ENCODE results near the gene GALNT2.

GALNT2 gene

GRCh38 chr1:230117694-230118093 is 50.7 kb downstream of the GALNT2 start:
- no peak for DNase-seq

GRCh38 chr1:230119340-230119739 is 52.3 kb downstream of the GALNT2 start:
- no peak for DNase-seq

- no peak for DNase-seq
Measured at GRCh38 chr1:230120289-230120920, 53.4 kb downstream of the GALNT2 start.

GRCh38 chr1:230120921-230121381 is 53.9 kb downstream of the GALNT2 start:
- DNase-seq: no peak

- no peak for DNase-seq
Measured at GRCh38 chr1:230121950-230122349, 54.9 kb downstream of the GALNT2 start.

- DNase-seq: no peak
Measured at GRCh38 chr1:230122366-230123279, 55.6 kb downstream of the GALNT2 start.

- no peak for DNase-seq
Measured at GRCh38 chr1:230123280-230124185, 56.5 kb downstream of the GALNT2 start.

GRCh38 chr1:230124186-230125128 is 57.4 kb downstream of the GALNT2 start:
- no peak for DNase-seq

GRCh38 chr1:230125141-230125540 is 58.1 kb downstream of the GALNT2 start:
- DNase-seq: no peak

GRCh38 chr1:230125640-230126528 is 58.8 kb downstream of the GALNT2 start:
- DNase-seq: no peak

GRCh38 chr1:230126529-230127104 is 59.6 kb downstream of the GALNT2 start:
- no peak for DNase-seq

- no peak for DNase-seq
Measured at GRCh38 chr1:230127105-230128054, 60.3 kb downstream of the GALNT2 start.

GRCh38 chr1:230128569-230129285 is 61.7 kb downstream of the GALNT2 start:
- no peak for DNase-seq

- no peak for DNase-seq
Measured at GRCh38 chr1:230129341-230129740, 62.3 kb downstream of the GALNT2 start.

- DNase-seq: no peak
Measured at GRCh38 chr1:230130172-230130944, 63.3 kb downstream of the GALNT2 start.

- DNase-seq: no peak
Measured at GRCh38 chr1:230131457-230131856, 64.4 kb downstream of the GALNT2 start.

- DNase-seq: no peak
Measured at GRCh38 chr1:230132758-230133157, 65.7 kb downstream of the GALNT2 start.

- no peak for DNase-seq
Measured at GRCh38 chr1:230135726-230136125, 68.7 kb downstream of the GALNT2 start.
